Breast epithelium (tissue), 4 donors: Measurements from ENCODE around the gene RETREG3. TPM values are rescaled to one million over a fixed set of nuclear protein-coding genes. Genes with fewer than 3 reads are reported as not detected.

Source experiments
- DNase-seq, 2 donors: peaks; one replicate each; pipeline ENCODE4 v3.0.0-alpha.2; 2019; ENCODE audit warnings: low spot score in 2 of 2
- H3K27ac ChIP-seq, 2 donors: fragments of 200-600 bp; sonication (generic) in 1 of 2; one replicate each; pipeline ENCODE4 v1.5.1; 2016 to 2019; ENCODE audit warnings: mild to moderate bottlenecking in 1 of 2
- H3K27me3 ChIP-seq, 2 donors: fragments of 200-600 bp; sonication (generic) in 1 of 2; one replicate each; pipeline versions ENCODE4 v1.5.1 to v1.6.0; 2017 to 2019; ENCODE audit warnings: control low read depth in 1 of 2, mild to moderate bottlenecking in 1 of 2
- H3K36me3 ChIP-seq: fragments of 200-600 bp; one replicate; pipeline ENCODE4 v1.5.1; 2019
- H3K4me1 ChIP-seq, 2 donors: fragments of 200-600 bp; sonication (generic); one replicate each; pipeline ENCODE4 v1.5.1; 2016 to 2019; ENCODE audit warnings: control low read depth in 1 of 2
- H3K4me3 ChIP-seq, 3 donors: fragments of 200-600 bp; sonication (generic); 1 replicate in 2 of 3; 2 replicates in 1 of 3; pipeline ENCODE4 v1.5.1; 2016 to 2019; ENCODE audit warnings: mild to moderate bottlenecking in 3 of 3, moderate library complexity in 2 of 3
- H3K9me3 ChIP-seq, 2 donors: fragments of 200-600 bp; sonication (generic) in 1 of 2; one replicate each; pipeline ENCODE4 v1.5.1; 2016 to 2019; ENCODE audit warnings: control low read depth in 1 of 2
- CTCF ChIP-seq, 3 donors: fragments of 450-650 bp; IDR thresholded peaks; one replicate each; pipeline ENCODE4 v1.5.1; 2016 to 2017; ENCODE audit warnings: antibody characterized with exemption in 3 of 3, mild to moderate bottlenecking in 3 of 3, moderate library complexity in 3 of 3
- POLR2A ChIP-seq: fragments of 450-650 bp; IDR thresholded peaks from one replicate; pipeline ENCODE4 v1.6.1; 2016; ENCODE audit warnings: antibody characterized with exemption, mild to moderate bottlenecking, moderate library complexity
- POLR2AphosphoS5 ChIP-seq, 3 donors: sonication (generic); formaldehyde crosslinking; IDR thresholded peaks; one replicate each; pipeline ENCODE4 v1.6.1; 2017; ENCODE audit warnings: antibody characterized with exemption in 3 of 3
- intact Hi-C: fragments of 100-400 bp; cut with DNase I; formaldehyde crosslinking; loops from one replicate; pipeline ENCODE4 v1.15.1; 2023; ENCODE audit warnings: low total_unique reads
- total RNA-seq, 3 donors: library from RNA; depleted of rRNA; stranded (reverse); fragments of >200 nt; gene quantifications; one replicate each; pipeline ENCODE4 v1.1.0, GENCODE V29; 2016

The RETREG3 gene
- total RNA-seq, 3 donors from 2014 or later, result 58.7 to 85.8 (median 62.4) TPM

DNA sequence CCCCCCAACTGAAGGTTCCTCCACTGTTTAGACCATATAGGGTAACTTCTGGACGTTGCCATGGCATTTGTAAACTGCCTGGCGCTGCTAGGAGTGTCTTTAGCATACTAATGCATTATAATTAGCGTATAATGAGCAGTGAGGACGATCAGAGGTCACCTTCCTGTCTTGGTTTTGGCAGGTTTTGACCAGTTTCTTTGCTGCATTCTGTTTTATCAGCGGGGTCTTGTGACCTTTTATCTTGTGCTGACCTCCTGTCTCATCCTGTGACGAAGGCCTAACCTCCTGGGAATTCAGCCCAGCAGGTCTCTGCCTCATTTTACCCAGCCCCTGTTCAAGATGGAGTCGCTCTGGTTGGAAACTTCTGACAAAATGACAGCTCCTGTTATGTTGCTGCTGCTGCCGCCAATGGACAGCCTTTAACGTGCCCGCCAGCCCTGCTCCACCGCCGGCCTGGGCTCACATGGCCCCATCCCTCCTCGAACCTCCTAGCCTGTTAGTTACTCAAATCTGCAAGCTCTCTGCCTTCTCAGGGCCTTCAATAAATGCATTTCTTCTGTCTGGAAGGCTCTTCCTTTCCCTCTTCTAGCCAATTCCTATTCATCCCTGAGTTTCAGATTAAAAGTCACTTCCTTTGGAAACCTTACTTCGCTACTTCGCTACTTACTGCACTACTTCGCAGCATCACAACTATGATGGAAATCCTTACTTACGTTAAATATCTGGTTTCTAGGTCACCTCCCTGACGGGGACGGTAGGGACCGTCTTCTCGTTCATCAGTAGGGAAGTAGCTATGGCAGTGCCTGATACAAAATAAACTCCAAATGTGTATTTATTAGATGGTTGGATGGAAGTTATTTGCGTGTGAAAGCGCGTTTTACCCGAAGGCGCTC lies 73.8 kb downstream of the RETREG3 start:
- Histone ChIP-seq H3K27ac (peak overlapping the region; percentile 92 to 98), H3K4me3 (peak overlapping the region; percentile 61 to 92 (median 71)), H3K27me3 (no peaks in the 10 kb centered on the region), H3K9me3 (no peaks in the 10 kb centered on the region), H3K36me3 (no peaks in the 10 kb centered on the region), H3K4me1 (peaks cover 0 to 8% of the 10 kb centered on the region in 2 donors)
- TF ChIP-seq CTCF (IDR thresholded peaks at IDR 0.05) (no peak), POLR2AphosphoS5 (IDR thresholded peaks at IDR 0.05) (no peak), POLR2A (no peak)
- intact Hi-C loops, result no loop called here
- DNase-seq, result no peak

DNA sequence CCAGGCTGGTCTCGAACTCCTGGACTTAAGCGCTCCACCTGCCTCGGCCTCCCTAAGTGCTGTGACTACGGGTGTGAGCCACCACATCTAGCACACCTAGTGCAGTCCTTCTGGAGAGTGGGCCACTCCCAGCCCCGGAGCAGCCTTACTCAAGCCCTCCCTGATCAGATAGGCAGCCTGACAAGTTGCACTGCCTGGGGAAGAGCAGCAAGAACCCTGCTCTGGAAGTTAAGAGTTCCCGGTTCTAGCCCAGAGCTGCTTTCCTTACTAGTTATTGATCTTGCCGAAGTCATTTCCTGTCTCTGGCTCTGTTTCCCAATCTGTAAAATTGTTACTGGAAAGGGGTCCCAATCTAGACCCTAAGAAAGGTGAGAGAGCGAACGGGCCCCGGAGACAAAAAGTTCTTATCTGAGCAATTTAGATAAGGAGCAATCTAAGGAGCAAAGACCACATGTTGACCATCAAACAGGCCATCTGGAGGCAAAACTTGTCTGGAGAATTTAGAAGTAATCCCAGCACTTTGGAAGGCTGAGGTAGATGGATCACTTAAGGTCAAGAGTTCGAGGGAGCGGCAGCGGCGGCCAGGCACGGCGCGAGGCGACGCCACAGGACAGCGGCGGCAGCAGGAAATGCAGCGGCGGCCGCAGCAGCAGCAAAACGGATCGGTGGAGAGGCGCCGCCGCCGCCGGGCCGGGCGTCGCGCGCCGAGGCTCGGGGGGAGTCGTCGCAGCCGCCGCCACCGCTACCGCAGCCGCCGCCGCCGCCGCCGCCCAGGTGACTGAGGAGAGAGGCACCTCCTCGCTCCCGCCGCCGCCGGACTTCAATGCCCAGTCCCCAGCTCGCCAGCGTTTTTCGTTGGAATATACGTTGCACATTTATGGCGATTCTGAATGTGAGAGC lies 77.5 kb downstream of the RETREG3 start:
- Histone ChIP-seq H3K4me3 (peak overlapping the region; percentile 48 to 76 (median 57)), H3K4me1 (peaks cover 0 to 8% of the 10 kb centered on the region in 2 donors), H3K27ac (peak overlapping the region; percentile 78 to 89), H3K27me3 (no peaks in the 10 kb centered on the region), H3K36me3 (no peaks in the 10 kb centered on the region), H3K9me3 (no peaks in the 10 kb centered on the region)
- DNase-seq, result no peak
- TF ChIP-seq POLR2A, result no peak
- TF ChIP-seq CTCF (IDR thresholded peaks at IDR 0.05), result peak; percentile 59 to 79 (median 60)
- TF ChIP-seq POLR2AphosphoS5 (IDR thresholded peaks at IDR 0.05), result peak in 2 of 3 donors; percentile 29 to 47
- intact Hi-C loops, result no loop called here

GRCh38 chr17:42530952-42531454 lies 78.2 kb downstream of the RETREG3 start:
- H3K4me3 ChIP-seq, result no peak overlapping the region
- no peaks in the 10 kb centered on the region for H3K27me3 ChIP-seq
- no peaks in the 10 kb centered on the region for H3K36me3 ChIP-seq
- TF ChIP-seq POLR2AphosphoS5 (IDR thresholded peaks at IDR 0.05), result no peak
- no peak for TF ChIP-seq CTCF (IDR thresholded peaks at IDR 0.05)
- TF ChIP-seq POLR2A, result no peak
- intact Hi-C loops, result no loop called here
- H3K9me3 ChIP-seq, result no peaks in the 10 kb centered on the region
- no peak for DNase-seq
- H3K4me1 ChIP-seq, result peaks cover 0 to 8% of the 10 kb centered on the region in 2 donors
- H3K27ac ChIP-seq, result peak overlapping the region; percentile 78 to 89

Other genes starting within 250 kb of the RETREG3 start
- gene STAT3, start 220.9 kb downstream of the RETREG3 start, total RNA-seq, result 100 to 1,000 TPM; 193 to 322 (median 238) TPM
- 100 to 1,000 TPM; 288 to 554 (median 306) TPM for gene CAVIN1, start 186.1 kb downstream of the RETREG3 start, total RNA-seq
- gene ATP6V0A1, start 150.5 kb downstream of the RETREG3 start, total RNA-seq, result 10 to 100 TPM; 53.1 to 74.5 (median 60.0) TPM
- gene NAGLU, start 73.1 kb downstream of the RETREG3 start, total RNA-seq, result 100 to 1,000 TPM in 1 of 3 donors, 10 to 100 TPM in 2; 42.9 to 101 (median 48.4) TPM
- gene HSD17B1, start 56.5 kb downstream of the RETREG3 start, total RNA-seq, result 1 to 10 TPM; 1.2 to 5.6 (median 1.8) TPM
- gene COASY, start 47.2 kb downstream of the RETREG3 start, total RNA-seq, result 10 to 100 TPM; 21.4 to 48.1 (median 26.9) TPM
- gene MLX, start 42.3 kb downstream of the RETREG3 start, total RNA-seq, result 10 to 100 TPM; 27.2 to 49.8 (median 39.4) TPM
- 1 to 10 TPM; 3.3 to 4.2 (median 3.5) TPM for gene PSMC3IP, start 31.6 kb downstream of the RETREG3 start, total RNA-seq
- gene TUBG1, start 309 bp upstream of the RETREG3 start, total RNA-seq, result 10 to 100 TPM; 20.5 to 34.4 (median 22.8) TPM
- 10 to 100 TPM; 19.2 to 27.9 (median 26.1) TPM for gene TUBG2, start 49.9 kb upstream of the RETREG3 start, total RNA-seq
- gene PLEKHH3, start 67.6 kb upstream of the RETREG3 start, total RNA-seq, result 10 to 100 TPM; 15.4 to 32.2 (median 24.6) TPM
- 1 to 10 TPM; 1.6 to 4.6 (median 1.9) TPM for gene CCR10, start 72.5 kb upstream of the RETREG3 start, total RNA-seq
- gene CNTNAP1, start 73.2 kb upstream of the RETREG3 start, total RNA-seq, result 1 to 10 TPM; 1.8 to 4.9 (median 3.7) TPM
- 10 to 100 TPM; 50.8 to 91.1 (median 70.1) TPM for gene EZH1, start 135.7 kb upstream of the RETREG3 start, total RNA-seq
- 100 to 1,000 TPM in 1 of 3 donors, 10 to 100 TPM in 2; 17.9 to 245 (median 29.5) TPM for gene RAMP2, start 151.9 kb upstream of the RETREG3 start, total RNA-seq
- 10 to 100 TPM; 53.4 to 70.4 (median 61.9) TPM for gene VPS25, start 164.1 kb upstream of the RETREG3 start, total RNA-seq
- 1 to 10 TPM in 1 of 3 donors, under 1 TPM in 2; 0.16 to 4.1 (median 0.66) TPM for gene WNK4, start 171.2 kb upstream of the RETREG3 start, total RNA-seq
- 10 to 100 TPM; 52.6 to 74.1 (median 72.8) TPM for gene COA3, start 189.3 kb upstream of the RETREG3 start, total RNA-seq
- under 1 TPM in 1 of 3 donors, not detected in 2; 0.59 TPM for gene CNTD1, start 189.5 kb upstream of the RETREG3 start, total RNA-seq
- gene BECN1, start 214.9 kb upstream of the RETREG3 start, total RNA-seq, result 100 to 1,000 TPM in 1 of 3 donors, 10 to 100 TPM in 2; 88.5 to 139 (median 89.0) TPM
- 10 to 100 TPM; 59.3 to 74.7 (median 73.9) TPM for gene PSME3, start 224.0 kb upstream of the RETREG3 start, total RNA-seq
- 10 to 100 TPM in 1 of 3 donors, 1 to 10 TPM in 2; 1.8 to 11.8 (median 2.3) TPM for gene AOC2, start 235.2 kb upstream of the RETREG3 start, total RNA-seq
- gene AOC3, start 241.8 kb upstream of the RETREG3 start, total RNA-seq, result 100 to 1,000 TPM in 1 of 3 donors, 10 to 100 TPM in 2; 16.2 to 247 (median 25.6) TPM